H1 (cell line): ENCODE measurements around the gene ELAVL2. TPM values are rescaled to one million over a fixed set of nuclear protein-coding genes. Genes with fewer than 3 reads are reported as not detected.

ENCODE experiments used
- KDM1A ChIP-seq: fragments of 200-600, 300-600 bp; sonication (generic); IDR thresholded peaks from 2 replicates; pipeline ENCODE4 v1.7.1; 2016; ENCODE audit warnings: mild to moderate bottlenecking, low read length, borderline replicate concordance
- PHF8 ChIP-seq: fragments of 200-600 bp; sonication (generic); conservative IDR thresholded peaks from 2 replicates; pipeline ENCODE4 v1.7.1; 2012; ENCODE audit warnings: low read depth, mild to moderate bottlenecking, inconsistent platforms, low read length, moderate library complexity
- TCF12 ChIP-seq: IDR thresholded peaks from 2 replicates; pipeline ENCODE4 v1.6.1; 2011; ENCODE audit warnings: low read depth, mild to moderate bottlenecking, low read length
- polyA plus RNA-seq, 7 experiments: library from polyadenylated mRNA; depleted of rRNA in 3 of 7; stranded (reverse) in 5 of 7; unstranded in 2 of 7; fragments of >200 nt in 5 of 7; fragments of 200-250 nt in 2 of 7; gene quantifications; 1 replicate in 5 of 7; 2 replicates in 1 of 7; 4 replicates in 1 of 7; pipeline versions ENCODE4 v1.2.1 to v1.2.3, GENCODE V29; 2011 to 2013; ENCODE audit warnings: missing spikeins in 2 of 7, mixed read lengths in 2 of 7
- total RNA-seq: library from RNA; stranded (reverse); fragmentation: NEBNext Ultra II Directional; extraction: Animal tissue kit (Norgen Biotek cat#: 25700); gene quantifications from 2 replicates; pipeline ENCODE4 v1.2.1, GENCODE V29; 2021
- TF ChIP-seq, protein P1 (sequence below): fragments of 300-600 bp; sonication (generic); IDR thresholded peaks from 2 replicates; pipeline ENCODE4 v1.7.1; 2012; ENCODE audit warnings: low read length, moderate library complexity, mild to moderate bottlenecking, inconsistent platforms; ENCODE audit not compliant: insufficient replicate concordance
- TF ChIP-seq, protein P2 (sequence below): IDR thresholded peaks from 2 replicates; pipeline ENCODE4 v1.6.1; 2011; ENCODE audit warnings: low read length, improper control_type of control experiment

The ELAVL2 gene
- total and polyA plus RNA-seq, 2 of the 8 experiments (the other 6 are each of a cell fraction or from before 2014, with no cell fraction given) = 4.9 to 21.9 TPM

DNA sequence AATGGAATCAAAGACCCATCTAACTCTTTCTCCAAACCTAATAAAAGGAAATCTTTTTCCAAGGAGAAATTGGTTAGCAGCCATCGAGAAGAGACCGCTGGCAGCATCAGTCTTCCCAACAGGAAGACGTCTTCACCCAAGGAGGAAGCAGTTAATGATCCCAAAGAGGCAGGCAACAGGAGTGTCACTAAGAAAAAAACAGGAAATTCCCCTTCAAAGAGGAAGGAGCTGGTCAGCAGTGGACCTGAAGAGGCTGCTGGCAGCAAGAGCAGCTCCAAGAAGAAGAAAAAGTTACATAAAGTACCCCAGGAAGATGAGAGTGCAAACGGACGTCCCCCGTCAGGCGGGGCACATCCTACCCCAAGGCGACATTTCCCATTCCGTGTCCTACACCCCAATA lies 143.7 kb downstream of the ELAVL2 start (continued):
- TF ChIP-seq, protein P1, sequence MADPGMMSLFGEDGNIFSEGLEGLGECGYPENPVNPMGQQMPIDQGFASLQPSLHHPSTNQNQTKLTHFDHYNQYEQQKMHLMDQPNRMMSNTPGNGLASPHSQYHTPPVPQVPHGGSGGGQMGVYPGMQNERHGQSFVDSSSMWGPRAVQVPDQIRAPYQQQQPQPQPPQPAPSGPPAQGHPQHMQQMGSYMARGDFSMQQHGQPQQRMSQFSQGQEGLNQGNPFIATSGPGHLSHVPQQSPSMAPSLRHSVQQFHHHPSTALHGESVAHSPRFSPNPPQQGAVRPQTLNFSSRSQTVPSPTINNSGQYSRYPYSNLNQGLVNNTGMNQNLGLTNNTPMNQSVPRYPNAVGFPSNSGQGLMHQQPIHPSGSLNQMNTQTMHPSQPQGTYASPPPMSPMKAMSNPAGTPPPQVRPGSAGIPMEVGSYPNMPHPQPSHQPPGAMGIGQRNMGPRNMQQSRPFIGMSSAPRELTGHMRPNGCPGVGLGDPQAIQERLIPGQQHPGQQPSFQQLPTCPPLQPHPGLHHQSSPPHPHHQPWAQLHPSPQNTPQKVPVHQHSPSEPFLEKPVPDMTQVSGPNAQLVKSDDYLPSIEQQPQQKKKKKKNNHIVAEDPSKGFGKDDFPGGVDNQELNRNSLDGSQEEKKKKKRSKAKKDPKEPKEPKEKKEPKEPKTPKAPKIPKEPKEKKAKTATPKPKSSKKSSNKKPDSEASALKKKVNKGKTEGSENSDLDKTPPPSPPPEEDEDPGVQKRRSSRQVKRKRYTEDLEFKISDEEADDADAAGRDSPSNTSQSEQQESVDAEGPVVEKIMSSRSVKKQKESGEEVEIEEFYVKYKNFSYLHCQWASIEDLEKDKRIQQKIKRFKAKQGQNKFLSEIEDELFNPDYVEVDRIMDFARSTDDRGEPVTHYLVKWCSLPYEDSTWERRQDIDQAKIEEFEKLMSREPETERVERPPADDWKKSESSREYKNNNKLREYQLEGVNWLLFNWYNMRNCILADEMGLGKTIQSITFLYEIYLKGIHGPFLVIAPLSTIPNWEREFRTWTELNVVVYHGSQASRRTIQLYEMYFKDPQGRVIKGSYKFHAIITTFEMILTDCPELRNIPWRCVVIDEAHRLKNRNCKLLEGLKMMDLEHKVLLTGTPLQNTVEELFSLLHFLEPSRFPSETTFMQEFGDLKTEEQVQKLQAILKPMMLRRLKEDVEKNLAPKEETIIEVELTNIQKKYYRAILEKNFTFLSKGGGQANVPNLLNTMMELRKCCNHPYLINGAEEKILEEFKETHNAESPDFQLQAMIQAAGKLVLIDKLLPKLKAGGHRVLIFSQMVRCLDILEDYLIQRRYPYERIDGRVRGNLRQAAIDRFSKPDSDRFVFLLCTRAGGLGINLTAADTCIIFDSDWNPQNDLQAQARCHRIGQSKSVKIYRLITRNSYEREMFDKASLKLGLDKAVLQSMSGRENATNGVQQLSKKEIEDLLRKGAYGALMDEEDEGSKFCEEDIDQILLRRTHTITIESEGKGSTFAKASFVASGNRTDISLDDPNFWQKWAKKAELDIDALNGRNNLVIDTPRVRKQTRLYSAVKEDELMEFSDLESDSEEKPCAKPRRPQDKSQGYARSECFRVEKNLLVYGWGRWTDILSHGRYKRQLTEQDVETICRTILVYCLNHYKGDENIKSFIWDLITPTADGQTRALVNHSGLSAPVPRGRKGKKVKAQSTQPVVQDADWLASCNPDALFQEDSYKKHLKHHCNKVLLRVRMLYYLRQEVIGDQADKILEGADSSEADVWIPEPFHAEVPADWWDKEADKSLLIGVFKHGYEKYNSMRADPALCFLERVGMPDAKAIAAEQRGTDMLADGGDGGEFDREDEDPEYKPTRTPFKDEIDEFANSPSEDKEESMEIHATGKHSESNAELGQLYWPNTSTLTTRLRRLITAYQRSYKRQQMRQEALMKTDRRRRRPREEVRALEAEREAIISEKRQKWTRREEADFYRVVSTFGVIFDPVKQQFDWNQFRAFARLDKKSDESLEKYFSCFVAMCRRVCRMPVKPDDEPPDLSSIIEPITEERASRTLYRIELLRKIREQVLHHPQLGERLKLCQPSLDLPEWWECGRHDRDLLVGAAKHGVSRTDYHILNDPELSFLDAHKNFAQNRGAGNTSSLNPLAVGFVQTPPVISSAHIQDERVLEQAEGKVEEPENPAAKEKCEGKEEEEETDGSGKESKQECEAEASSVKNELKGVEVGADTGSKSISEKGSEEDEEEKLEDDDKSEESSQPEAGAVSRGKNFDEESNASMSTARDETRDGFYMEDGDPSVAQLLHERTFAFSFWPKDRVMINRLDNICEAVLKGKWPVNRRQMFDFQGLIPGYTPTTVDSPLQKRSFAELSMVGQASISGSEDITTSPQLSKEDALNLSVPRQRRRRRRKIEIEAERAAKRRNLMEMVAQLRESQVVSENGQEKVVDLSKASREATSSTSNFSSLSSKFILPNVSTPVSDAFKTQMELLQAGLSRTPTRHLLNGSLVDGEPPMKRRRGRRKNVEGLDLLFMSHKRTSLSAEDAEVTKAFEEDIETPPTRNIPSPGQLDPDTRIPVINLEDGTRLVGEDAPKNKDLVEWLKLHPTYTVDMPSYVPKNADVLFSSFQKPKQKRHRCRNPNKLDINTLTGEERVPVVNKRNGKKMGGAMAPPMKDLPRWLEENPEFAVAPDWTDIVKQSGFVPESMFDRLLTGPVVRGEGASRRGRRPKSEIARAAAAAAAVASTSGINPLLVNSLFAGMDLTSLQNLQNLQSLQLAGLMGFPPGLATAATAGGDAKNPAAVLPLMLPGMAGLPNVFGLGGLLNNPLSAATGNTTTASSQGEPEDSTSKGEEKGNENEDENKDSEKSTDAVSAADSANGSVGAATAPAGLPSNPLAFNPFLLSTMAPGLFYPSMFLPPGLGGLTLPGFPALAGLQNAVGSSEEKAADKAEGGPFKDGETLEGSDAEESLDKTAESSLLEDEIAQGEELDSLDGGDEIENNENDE = no peak
- TF ChIP-seq, protein P2, sequence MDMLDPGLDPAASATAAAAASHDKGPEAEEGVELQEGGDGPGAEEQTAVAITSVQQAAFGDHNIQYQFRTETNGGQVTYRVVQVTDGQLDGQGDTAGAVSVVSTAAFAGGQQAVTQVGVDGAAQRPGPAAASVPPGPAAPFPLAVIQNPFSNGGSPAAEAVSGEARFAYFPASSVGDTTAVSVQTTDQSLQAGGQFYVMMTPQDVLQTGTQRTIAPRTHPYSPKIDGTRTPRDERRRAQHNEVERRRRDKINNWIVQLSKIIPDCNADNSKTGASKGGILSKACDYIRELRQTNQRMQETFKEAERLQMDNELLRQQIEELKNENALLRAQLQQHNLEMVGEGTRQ = no peak
- TF ChIP-seq KDM1A (no peak), TCF12 (no peak), PHF8 (no peak)
